ENCODE data around the gene LGALS7B.
"Not testable (repeated sequence)": the region's sequence is repeated elsewhere in the genome, so short reads cannot be mapped to it uniquely, and the experiment has no call there.

Gene LGALS7B

GRCh38 chr19:38770228-38770948 lies 18.6 kb upstream of the LGALS7B start:
- DNase-seq: not testable (repeated sequence)

GRCh38 chr19:38770949-38771275 lies 18.1 kb upstream of the LGALS7B start:
- not testable (repeated sequence) for DNase-seq

GRCh38 chr19:38771569-38771968 lies 17.4 kb upstream of the LGALS7B start:
- not testable (repeated sequence) for DNase-seq

GRCh38 chr19:38773469-38774177 lies 15.4 kb upstream of the LGALS7B start, which contains the start of gene LGALS7:
LGALS7 (minus strand) TSS chr19:38773517; CDS start chr19:38773492, 25 bp downstream.
- DNase-seq: no peak

- DNase-seq: no peak
Measured at GRCh38 chr19:38774181-38774950, 14.6 kb upstream of the LGALS7B start.

GRCh38 chr19:38778733-38779132 lies 10.3 kb upstream of the LGALS7B start:
- DNase-seq: no peak

- no peak for DNase-seq
Measured at GRCh38 chr19:38780443-38780842, 8.6 kb upstream of the LGALS7B start.

- no peak for DNase-seq
Measured at GRCh38 chr19:38781058-38781457, 7.9 kb upstream of the LGALS7B start.

- DNase-seq: not testable (repeated sequence)
Measured at GRCh38 chr19:38782212-38782611, 6.8 kb upstream of the LGALS7B start.

- no peak for DNase-seq
Measured at GRCh38 chr19:38784224-38784623, 4.8 kb upstream of the LGALS7B start.

GRCh38 chr19:38785187-38785699 lies 3.8 kb upstream of the LGALS7B start:
- no peak for DNase-seq

- not testable (repeated sequence) for DNase-seq
Measured at GRCh38 chr19:38786061-38786460, 2.9 kb upstream of the LGALS7B start.

GRCh38 chr19:38786572-38787265 lies 2.3 kb upstream of the LGALS7B start:
- DNase-seq: no peak

GRCh38 chr19:38790507-38791403 lies 1.8 kb downstream of the LGALS7B start:
- DNase-seq: not testable (repeated sequence)

GRCh38 chr19:38791451-38792064 lies 2.6 kb downstream of the LGALS7B start:
- not testable (repeated sequence) for DNase-seq

GRCh38 chr19:38792250-38793111 lies 3.5 kb downstream of the LGALS7B start:
- DNase-seq: no peak

GRCh38 chr19:38793177-38793576 lies 4.2 kb downstream of the LGALS7B start:
- no peak for DNase-seq

GRCh38 chr19:38793671-38794070 lies 4.7 kb downstream of the LGALS7B start:
- no peak for DNase-seq

- no peak for DNase-seq
Measured at GRCh38 chr19:38795549-38795948, 6.5 kb downstream of the LGALS7B start.

GRCh38 chr19:38796154-38796553 lies 7.2 kb downstream of the LGALS7B start:
- no peak for DNase-seq
